Measurements from ENCODE around the gene SH3GL1. TPM values are rescaled to one million over a fixed set of nuclear protein-coding genes. Genes with fewer than 3 reads are reported as not detected.

SH3GL1 gene
- total and polyA plus RNA-seq, 2 experiments from 2014 or later: 73.1 to 89.5 TPM

DNA sequence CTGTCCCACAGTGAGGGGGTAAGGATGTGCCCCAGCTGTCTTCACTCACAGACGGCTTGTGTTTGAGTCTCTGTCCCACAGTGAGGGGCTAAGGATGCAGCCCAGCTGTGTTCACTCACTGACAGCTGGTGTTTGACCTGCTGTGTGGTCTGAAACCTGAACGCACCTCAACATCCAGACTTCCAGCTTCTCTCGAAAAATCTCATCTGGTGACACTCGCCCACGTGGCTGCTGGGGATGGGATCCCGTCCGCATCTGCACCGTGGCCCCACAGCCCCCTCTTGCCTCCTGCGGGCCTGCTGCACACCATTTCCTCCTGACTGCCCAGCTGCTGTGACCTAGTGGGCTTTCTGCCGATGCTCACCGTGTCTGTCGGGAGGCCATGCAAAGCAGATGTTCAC is 29.4 kb upstream of the SH3GL1 start:
- no peak overlapping the region for H3K4me2 ChIP-seq
- peaks cover 10% of the 10 kb centered on the region for H3F3A ChIP-seq (replicated peaks; ENCODE audit: low read depth)
- no peak overlapping the region for H3K27ac ChIP-seq (ENCODE audit: low read depth)
- TF ChIP-seq POLR2AphosphoS5 (IDR thresholded peaks at IDR 0.05; ENCODE audit: low read depth) (no peak), CREB1 (CRISPR knock-in tag; IDR thresholded peaks at IDR 0.05; ENCODE audit: low read depth) (no peak), JUNB (IDR thresholded peaks at IDR 0.05; ENCODE audit: unreplicated experiment) (no peak), STAT1 (IDR thresholded peaks at IDR 0.05; ENCODE audit: unreplicated experiment) (no peak), ZNF331 (CRISPR knock-in tag; IDR thresholded peaks at IDR 0.05; ENCODE audit: low read depth) (no peak), EZH2 (IDR thresholded peaks at IDR 0.05; ENCODE audit: low read depth, unreplicated experiment) (no peak), ZNF114 (CRISPR knock-in tag; IDR thresholded peaks at IDR 0.05) (no peak), EZH2phosphoT487 (IDR thresholded peaks at IDR 0.05; ENCODE audit: unreplicated experiment) (no peak), NANOG (IDR thresholded peaks at IDR 0.05; ENCODE audit: borderline replicate concordance) (no peak)
- TF ChIP-seq, protein P1, sequence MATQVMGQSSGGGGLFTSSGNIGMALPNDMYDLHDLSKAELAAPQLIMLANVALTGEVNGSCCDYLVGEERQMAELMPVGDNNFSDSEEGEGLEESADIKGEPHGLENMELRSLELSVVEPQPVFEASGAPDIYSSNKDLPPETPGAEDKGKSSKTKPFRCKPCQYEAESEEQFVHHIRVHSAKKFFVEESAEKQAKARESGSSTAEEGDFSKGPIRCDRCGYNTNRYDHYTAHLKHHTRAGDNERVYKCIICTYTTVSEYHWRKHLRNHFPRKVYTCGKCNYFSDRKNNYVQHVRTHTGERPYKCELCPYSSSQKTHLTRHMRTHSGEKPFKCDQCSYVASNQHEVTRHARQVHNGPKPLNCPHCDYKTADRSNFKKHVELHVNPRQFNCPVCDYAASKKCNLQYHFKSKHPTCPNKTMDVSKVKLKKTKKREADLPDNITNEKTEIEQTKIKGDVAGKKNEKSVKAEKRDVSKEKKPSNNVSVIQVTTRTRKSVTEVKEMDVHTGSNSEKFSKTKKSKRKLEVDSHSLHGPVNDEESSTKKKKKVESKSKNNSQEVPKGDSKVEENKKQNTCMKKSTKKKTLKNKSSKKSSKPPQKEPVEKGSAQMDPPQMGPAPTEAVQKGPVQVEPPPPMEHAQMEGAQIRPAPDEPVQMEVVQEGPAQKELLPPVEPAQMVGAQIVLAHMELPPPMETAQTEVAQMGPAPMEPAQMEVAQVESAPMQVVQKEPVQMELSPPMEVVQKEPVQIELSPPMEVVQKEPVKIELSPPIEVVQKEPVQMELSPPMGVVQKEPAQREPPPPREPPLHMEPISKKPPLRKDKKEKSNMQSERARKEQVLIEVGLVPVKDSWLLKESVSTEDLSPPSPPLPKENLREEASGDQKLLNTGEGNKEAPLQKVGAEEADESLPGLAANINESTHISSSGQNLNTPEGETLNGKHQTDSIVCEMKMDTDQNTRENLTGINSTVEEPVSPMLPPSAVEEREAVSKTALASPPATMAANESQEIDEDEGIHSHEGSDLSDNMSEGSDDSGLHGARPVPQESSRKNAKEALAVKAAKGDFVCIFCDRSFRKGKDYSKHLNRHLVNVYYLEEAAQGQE (IDR thresholded peaks at IDR 0.05; ENCODE audit: unreplicated experiment): no peak
- TF ChIP-seq, protein P2, sequence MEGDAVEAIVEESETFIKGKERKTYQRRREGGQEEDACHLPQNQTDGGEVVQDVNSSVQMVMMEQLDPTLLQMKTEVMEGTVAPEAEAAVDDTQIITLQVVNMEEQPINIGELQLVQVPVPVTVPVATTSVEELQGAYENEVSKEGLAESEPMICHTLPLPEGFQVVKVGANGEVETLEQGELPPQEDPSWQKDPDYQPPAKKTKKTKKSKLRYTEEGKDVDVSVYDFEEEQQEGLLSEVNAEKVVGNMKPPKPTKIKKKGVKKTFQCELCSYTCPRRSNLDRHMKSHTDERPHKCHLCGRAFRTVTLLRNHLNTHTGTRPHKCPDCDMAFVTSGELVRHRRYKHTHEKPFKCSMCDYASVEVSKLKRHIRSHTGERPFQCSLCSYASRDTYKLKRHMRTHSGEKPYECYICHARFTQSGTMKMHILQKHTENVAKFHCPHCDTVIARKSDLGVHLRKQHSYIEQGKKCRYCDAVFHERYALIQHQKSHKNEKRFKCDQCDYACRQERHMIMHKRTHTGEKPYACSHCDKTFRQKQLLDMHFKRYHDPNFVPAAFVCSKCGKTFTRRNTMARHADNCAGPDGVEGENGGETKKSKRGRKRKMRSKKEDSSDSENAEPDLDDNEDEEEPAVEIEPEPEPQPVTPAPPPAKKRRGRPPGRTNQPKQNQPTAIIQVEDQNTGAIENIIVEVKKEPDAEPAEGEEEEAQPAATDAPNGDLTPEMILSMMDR (conservative IDR thresholded peaks at IDR 0.05; ENCODE audit: low read depth in 2 of 2): no peak
- TF ChIP-seq, protein P3, sequence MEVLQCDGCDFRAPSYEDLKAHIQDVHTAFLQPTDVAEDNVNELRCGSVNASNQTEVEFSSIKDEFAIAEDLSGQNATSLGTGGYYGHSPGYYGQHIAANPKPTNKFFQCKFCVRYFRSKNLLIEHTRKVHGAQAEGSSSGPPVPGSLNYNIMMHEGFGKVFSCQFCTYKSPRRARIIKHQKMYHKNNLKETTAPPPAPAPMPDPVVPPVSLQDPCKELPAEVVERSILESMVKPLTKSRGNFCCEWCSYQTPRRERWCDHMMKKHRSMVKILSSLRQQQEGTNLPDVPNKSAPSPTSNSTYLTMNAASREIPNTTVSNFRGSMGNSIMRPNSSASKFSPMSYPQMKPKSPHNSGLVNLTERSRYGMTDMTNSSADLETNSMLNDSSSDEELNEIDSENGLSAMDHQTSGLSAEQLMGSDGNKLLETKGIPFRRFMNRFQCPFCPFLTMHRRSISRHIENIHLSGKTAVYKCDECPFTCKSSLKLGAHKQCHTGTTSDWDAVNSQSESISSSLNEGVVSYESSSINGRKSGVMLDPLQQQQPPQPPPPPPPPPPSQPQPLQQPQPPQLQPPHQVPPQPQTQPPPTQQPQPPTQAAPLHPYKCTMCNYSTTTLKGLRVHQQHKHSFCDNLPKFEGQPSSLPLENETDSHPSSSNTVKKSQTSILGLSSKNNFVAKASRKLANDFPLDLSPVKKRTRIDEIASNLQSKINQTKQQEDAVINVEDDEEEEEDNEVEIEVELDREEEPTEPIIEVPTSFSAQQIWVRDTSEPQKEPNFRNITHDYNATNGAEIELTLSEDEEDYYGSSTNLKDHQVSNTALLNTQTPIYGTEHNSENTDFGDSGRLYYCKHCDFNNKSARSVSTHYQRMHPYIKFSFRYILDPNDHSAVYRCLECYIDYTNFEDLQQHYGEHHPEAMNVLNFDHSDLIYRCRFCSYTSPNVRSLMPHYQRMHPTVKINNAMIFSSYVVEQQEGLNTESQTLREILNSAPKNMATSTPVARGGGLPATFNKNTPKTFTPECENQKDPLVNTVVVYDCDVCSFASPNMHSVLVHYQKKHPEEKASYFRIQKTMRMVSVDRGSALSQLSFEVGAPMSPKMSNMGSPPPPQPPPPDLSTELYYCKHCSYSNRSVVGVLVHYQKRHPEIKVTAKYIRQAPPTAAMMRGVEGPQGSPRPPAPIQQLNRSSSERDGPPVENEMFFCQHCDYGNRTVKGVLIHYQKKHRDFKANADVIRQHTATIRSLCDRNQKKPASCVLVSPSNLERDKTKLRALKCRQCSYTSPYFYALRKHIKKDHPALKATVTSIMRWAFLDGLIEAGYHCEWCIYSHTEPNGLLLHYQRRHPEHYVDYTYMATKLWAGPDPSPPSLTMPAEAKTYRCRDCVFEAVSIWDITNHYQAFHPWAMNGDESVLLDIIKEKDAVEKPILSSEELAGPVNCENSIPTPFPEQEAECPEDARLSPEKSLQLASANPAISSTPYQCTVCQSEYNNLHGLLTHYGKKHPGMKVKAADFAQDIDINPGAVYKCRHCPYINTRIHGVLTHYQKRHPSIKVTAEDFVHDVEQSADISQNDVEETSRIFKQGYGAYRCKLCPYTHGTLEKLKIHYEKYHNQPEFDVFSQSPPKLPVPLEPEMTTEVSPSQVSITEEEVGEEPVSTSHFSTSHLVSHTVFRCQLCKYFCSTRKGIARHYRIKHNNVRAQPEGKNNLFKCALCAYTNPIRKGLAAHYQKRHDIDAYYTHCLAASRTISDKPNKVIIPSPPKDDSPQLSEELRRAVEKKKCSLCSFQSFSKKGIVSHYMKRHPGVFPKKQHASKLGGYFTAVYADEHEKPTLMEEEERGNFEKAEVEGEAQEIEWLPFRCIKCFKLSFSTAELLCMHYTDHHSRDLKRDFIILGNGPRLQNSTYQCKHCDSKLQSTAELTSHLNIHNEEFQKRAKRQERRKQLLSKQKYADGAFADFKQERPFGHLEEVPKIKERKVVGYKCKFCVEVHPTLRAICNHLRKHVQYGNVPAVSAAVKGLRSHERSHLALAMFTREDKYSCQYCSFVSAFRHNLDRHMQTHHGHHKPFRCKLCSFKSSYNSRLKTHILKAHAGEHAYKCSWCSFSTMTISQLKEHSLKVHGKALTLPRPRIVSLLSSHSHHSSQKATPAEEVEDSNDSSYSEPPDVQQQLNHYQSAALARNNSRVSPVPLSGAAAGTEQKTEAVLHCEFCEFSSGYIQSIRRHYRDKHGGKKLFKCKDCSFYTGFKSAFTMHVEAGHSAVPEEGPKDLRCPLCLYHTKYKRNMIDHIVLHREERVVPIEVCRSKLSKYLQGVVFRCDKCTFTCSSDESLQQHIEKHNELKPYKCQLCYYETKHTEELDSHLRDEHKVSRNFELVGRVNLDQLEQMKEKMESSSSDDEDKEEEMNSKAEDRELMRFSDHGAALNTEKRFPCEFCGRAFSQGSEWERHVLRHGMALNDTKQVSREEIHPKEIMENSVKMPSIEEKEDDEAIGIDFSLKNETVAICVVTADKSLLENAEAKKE (CRISPR knock-in tag; IDR thresholded peaks at IDR 0.05): no peak
- TF ChIP-seq, protein P4, sequence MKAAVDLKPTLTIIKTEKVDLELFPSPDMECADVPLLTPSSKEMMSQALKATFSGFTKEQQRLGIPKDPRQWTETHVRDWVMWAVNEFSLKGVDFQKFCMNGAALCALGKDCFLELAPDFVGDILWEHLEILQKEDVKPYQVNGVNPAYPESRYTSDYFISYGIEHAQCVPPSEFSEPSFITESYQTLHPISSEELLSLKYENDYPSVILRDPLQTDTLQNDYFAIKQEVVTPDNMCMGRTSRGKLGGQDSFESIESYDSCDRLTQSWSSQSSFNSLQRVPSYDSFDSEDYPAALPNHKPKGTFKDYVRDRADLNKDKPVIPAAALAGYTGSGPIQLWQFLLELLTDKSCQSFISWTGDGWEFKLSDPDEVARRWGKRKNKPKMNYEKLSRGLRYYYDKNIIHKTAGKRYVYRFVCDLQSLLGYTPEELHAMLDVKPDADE (IDR thresholded peaks at IDR 0.05): no peak
- ATAC-seq (no peak), DNase-seq (ENCODE audit: low spot score) (no peak)
- Mint-ChIP-seq H3K27me3 (ENCODE audit: insufficient read depth, low read depth, poor library complexity) (peaks cover 12% of the 10 kb centered on the region), H3K9me3 (no peaks in the 10 kb centered on the region), H3K4me1 (no peaks in the 10 kb centered on the region; the same call in 2 of the 3 replicates), H3K4me3 (no peak overlapping the region; the same call in 2 of the 3 replicates), H3K36me3 (ENCODE audit: low read depth) (peaks cover 92% of the 10 kb centered on the region), H3K27ac (no peak overlapping the region)
- no peaks in the 10 kb centered on the region for H3K27me3 ChIP-seq (ENCODE audit: insufficient read depth)
- H3K4me3 ChIP-seq: no peak overlapping the region
- no peaks in the 10 kb centered on the region for H3K4me1 ChIP-seq (ENCODE audit: insufficient read depth)
- no peak overlapping the region for H2AFZ ChIP-seq
- H3K36me3 ChIP-seq (ENCODE audit: insufficient read depth): peaks cover 66% of the 10 kb centered on the region
- peaks cover 18% of the 10 kb centered on the region for H4K20me1 ChIP-seq (replicated peaks; ENCODE audit: insufficient read depth)
- peaks cover 25% of the 10 kb centered on the region for H3K79me2 ChIP-seq (replicated peaks; ENCODE audit: insufficient read depth)
- H3K9me2 ChIP-seq (ENCODE audit: insufficient read depth): no peaks in the 10 kb centered on the region
